Measurements from ENCODE around the gene DCDC2C. TPM values are rescaled to one million over a fixed set of nuclear protein-coding genes. Genes with fewer than 3 reads are reported as not detected.

The DCDC2C gene
- total and polyA plus RNA-seq, 2 of the 4 experiments (the other 2 are of a cell fraction) = not detected

DNA sequence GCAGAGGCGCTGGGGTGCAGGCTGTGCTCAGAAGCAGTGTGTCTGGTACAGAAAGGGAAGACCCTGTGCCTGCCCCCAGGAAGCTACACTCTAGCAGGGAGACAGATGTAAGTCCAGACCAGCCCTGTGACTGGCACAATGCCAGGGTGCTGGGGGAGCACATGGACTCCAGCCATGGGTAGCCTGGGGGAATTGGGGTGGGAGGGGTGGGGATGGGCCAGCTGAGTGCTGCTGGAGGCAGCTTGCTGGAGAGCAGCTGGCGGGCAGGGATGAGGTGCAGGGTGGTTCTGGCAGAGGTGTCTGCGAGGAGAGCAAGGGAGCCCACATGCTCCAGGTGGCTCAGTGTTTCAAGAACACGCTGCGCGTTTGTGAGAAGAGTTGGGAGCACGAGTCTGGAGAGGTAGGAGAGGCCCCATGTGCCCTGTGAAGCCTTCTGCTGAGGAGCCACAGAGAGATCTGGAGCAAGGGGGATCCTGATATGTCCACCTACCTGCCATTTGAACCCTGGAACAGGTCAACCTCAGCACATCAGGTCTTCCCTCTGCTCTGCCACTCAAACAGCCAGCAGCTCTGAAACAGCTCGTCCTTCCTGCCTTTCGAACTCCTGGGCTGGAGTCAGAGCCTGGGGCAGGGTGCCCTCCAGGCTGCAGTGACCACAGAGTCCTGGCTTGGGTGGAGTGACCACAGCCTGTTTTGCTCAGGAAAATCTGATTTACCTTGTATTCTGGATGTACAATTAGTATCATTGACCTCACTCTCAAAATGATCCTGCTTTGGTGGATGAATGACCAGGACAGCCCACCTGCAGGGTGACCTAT is 30.3 kb upstream of the DCDC2C start:
- H2BK15ac ChIP-seq (ENCODE audit: low read depth, low read length) = no peak overlapping the region
- POLR2A ChIA-PET (ENCODE audit: unreplicated experiment) = no interaction called here
- H2AK9ac ChIP-seq (replicated peaks; ENCODE audit: low read depth, low read length, poor library complexity) = no peak overlapping the region
- H4K8ac ChIP-seq (ENCODE audit: low read depth in 2 of 2, low read length in 2 of 2) = no peak overlapping the region
- no peak overlapping the region for H3K4me3 ChIP-seq (ENCODE audit: insufficient read depth, low read depth, low read length)
- no peaks in the 10 kb centered on the region for H4K20me1 ChIP-seq (ENCODE audit: insufficient read depth, low read length)
- intact Hi-C loops (cut with micrococcal nuclease) (no loop called here), in situ Hi-C loops (cut with MboI; ENCODE audit: low sequenced_read_pairs) (loop anchor here (25.0 kb wide), 1 partner anchor 1811 kb away; no protein-coding TSS in a partner anchor), dilution Hi-C loops (cut with HindIII; ENCODE audit: low sequenced_read_pairs, unreplicated experiment) (no loop called here)
- TF ChIP-seq FOS (IDR thresholded peaks at IDR 0.05; ENCODE audit: low read depth, low read length) (no peak), SMC3 (IDR thresholded peaks at IDR 0.05; ENCODE audit: low read depth, low read length) (no peak), MAZ (IDR thresholded peaks at IDR 0.05; ENCODE audit: borderline replicate concordance, low read depth, low read length) (no peak), BHLHE40 (IDR thresholded peaks at IDR 0.05; ENCODE audit: low read depth, low read length) (no peak), POLR2A (IDR thresholded peaks at IDR 0.05; ENCODE audit: low read depth, low read length) (no peak), NFE2L2 (IDR thresholded peaks at IDR 0.05; ENCODE audit: low read depth, low read length) (no peak), CHD1 (IDR thresholded peaks at IDR 0.05; ENCODE audit: low read depth, low read length) (no peak)
- TF ChIP-seq, protein P1, sequence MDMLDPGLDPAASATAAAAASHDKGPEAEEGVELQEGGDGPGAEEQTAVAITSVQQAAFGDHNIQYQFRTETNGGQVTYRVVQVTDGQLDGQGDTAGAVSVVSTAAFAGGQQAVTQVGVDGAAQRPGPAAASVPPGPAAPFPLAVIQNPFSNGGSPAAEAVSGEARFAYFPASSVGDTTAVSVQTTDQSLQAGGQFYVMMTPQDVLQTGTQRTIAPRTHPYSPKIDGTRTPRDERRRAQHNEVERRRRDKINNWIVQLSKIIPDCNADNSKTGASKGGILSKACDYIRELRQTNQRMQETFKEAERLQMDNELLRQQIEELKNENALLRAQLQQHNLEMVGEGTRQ (IDR thresholded peaks at IDR 0.05; ENCODE audit: low read depth, low read length) = no peak
- TF ChIP-seq, protein P2, sequence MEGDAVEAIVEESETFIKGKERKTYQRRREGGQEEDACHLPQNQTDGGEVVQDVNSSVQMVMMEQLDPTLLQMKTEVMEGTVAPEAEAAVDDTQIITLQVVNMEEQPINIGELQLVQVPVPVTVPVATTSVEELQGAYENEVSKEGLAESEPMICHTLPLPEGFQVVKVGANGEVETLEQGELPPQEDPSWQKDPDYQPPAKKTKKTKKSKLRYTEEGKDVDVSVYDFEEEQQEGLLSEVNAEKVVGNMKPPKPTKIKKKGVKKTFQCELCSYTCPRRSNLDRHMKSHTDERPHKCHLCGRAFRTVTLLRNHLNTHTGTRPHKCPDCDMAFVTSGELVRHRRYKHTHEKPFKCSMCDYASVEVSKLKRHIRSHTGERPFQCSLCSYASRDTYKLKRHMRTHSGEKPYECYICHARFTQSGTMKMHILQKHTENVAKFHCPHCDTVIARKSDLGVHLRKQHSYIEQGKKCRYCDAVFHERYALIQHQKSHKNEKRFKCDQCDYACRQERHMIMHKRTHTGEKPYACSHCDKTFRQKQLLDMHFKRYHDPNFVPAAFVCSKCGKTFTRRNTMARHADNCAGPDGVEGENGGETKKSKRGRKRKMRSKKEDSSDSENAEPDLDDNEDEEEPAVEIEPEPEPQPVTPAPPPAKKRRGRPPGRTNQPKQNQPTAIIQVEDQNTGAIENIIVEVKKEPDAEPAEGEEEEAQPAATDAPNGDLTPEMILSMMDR (conservative IDR thresholded peaks at IDR 0.05; ENCODE audit: low read depth, low read length) = no peak
- H3K27me3 ChIP-seq (ENCODE audit: control insufficient read depth, insufficient read depth, low read length) = peaks cover 4% of the 10 kb centered on the region
- H3K4ac ChIP-seq (ENCODE audit: low read depth, low read length) = no peak overlapping the region
- no TSS peak for BruUV-seq (replicated peaks)
- H3K27ac ChIP-seq (ENCODE audit: insufficient read depth, low read length) = no peak overlapping the region
- DNase-seq (no peak), ATAC-seq (ENCODE audit: low read depth) (no peak)
- H3K18ac ChIP-seq (ENCODE audit: low read depth, low read length) = no peak overlapping the region
- H3K36me3 ChIP-seq (ENCODE audit: control insufficient read depth, insufficient read depth, low read length) = no peaks in the 10 kb centered on the region
- H2BK120ac ChIP-seq (ENCODE audit: low read depth, low read length) = no peak overlapping the region
- CTCF ChIA-PET = no interaction called here
- no peak overlapping the region for H4K5ac ChIP-seq (ENCODE audit: low read depth, low read length)
- no peak overlapping the region for H2BK20ac ChIP-seq (ENCODE audit: low read depth, low read length)
- H2BK5ac ChIP-seq (ENCODE audit: low read depth, low read length, poor library complexity, severe bottlenecking) = no peak overlapping the region
- no peaks in the 10 kb centered on the region for H3K9me3 ChIP-seq (ENCODE audit: control insufficient read depth, insufficient read depth, low read length)
- H3K9me1 ChIP-seq (ENCODE audit: insufficient read depth, low read length) = no peaks in the 10 kb centered on the region
- no peak overlapping the region for H3K56ac ChIP-seq (ENCODE audit: extremely low read depth, insufficient read depth, low read length)
- H3K9ac ChIP-seq (ENCODE audit: low read depth, low read length) = no peak overlapping the region
- no peak overlapping the region for H2AFZ ChIP-seq (replicated peaks; ENCODE audit: low read length, poor library complexity)
- H3K79me1 ChIP-seq (ENCODE audit: low read depth in 1 of 2, low read length in 2 of 2) = no peaks in the 10 kb centered on the region
- peaks cover under 1% of the 10 kb centered on the region; the same call in 1 of the 2 replicates for H3K4me1 ChIP-seq (ENCODE audit: control insufficient read depth, insufficient read depth, low read length)
- H3K23ac ChIP-seq (ENCODE audit: low read depth, low read length) = no peak overlapping the region
- H4K91ac ChIP-seq (ENCODE audit: insufficient read depth, low read depth, low read length) = no peak overlapping the region
- no peak overlapping the region for H3K4me2 ChIP-seq (ENCODE audit: low read depth, low read length)
- H2AK5ac ChIP-seq (ENCODE audit: low read depth, low read length) = no peak overlapping the region
- WGBS, 2 experiments (ENCODE audit: extremely low coverage in 2 of 2, insufficient read length in 1 of 2) = 40% methylated on average over 1 of the region's 9 CpGs; no CpG with 5 or more reads in 1 of the 2 experiments
- no peak overlapping the region for H3K14ac ChIP-seq (replicated peaks; ENCODE audit: low read depth, low read length)
